ENCODE results near the gene ZNF496.
"Not testable (repeated sequence)": the region's sequence is repeated elsewhere in the genome, so short reads cannot be mapped to it uniquely, and the experiment has no call there.

DNA sequence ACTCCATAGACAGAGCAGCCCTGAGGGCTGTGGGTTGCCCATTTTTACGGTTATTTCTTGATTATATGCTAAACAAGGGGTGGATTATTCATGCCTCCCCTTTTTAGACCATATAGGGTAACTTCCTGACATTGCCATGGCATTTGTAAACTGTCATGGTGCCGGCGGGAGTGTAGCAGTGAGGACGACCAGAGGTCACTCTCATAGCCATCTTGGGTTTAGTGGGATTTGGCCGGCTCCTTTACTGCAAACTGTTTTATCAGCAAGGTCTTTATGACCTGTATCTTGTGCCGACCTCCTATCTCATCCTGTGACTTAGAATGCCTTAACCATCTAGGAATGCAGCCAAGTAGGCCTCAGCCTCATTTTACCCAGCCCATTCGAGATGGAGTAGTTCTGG, 46.0 kb upstream of the ZNF496 start:
- TF ChIP-seq, protein P1, sequence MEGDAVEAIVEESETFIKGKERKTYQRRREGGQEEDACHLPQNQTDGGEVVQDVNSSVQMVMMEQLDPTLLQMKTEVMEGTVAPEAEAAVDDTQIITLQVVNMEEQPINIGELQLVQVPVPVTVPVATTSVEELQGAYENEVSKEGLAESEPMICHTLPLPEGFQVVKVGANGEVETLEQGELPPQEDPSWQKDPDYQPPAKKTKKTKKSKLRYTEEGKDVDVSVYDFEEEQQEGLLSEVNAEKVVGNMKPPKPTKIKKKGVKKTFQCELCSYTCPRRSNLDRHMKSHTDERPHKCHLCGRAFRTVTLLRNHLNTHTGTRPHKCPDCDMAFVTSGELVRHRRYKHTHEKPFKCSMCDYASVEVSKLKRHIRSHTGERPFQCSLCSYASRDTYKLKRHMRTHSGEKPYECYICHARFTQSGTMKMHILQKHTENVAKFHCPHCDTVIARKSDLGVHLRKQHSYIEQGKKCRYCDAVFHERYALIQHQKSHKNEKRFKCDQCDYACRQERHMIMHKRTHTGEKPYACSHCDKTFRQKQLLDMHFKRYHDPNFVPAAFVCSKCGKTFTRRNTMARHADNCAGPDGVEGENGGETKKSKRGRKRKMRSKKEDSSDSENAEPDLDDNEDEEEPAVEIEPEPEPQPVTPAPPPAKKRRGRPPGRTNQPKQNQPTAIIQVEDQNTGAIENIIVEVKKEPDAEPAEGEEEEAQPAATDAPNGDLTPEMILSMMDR (IDR thresholded peaks at IDR 0.05), result not testable (repeated sequence)
- not testable (repeated sequence) for TF ChIP-seq POLR2AphosphoS5, TCF7L2 (IDR thresholded peaks at IDR 0.05; ENCODE audit: low read depth, low read length)
- TF ChIP-seq, protein P2, sequence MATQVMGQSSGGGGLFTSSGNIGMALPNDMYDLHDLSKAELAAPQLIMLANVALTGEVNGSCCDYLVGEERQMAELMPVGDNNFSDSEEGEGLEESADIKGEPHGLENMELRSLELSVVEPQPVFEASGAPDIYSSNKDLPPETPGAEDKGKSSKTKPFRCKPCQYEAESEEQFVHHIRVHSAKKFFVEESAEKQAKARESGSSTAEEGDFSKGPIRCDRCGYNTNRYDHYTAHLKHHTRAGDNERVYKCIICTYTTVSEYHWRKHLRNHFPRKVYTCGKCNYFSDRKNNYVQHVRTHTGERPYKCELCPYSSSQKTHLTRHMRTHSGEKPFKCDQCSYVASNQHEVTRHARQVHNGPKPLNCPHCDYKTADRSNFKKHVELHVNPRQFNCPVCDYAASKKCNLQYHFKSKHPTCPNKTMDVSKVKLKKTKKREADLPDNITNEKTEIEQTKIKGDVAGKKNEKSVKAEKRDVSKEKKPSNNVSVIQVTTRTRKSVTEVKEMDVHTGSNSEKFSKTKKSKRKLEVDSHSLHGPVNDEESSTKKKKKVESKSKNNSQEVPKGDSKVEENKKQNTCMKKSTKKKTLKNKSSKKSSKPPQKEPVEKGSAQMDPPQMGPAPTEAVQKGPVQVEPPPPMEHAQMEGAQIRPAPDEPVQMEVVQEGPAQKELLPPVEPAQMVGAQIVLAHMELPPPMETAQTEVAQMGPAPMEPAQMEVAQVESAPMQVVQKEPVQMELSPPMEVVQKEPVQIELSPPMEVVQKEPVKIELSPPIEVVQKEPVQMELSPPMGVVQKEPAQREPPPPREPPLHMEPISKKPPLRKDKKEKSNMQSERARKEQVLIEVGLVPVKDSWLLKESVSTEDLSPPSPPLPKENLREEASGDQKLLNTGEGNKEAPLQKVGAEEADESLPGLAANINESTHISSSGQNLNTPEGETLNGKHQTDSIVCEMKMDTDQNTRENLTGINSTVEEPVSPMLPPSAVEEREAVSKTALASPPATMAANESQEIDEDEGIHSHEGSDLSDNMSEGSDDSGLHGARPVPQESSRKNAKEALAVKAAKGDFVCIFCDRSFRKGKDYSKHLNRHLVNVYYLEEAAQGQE (IDR thresholded peaks at IDR 0.05; ENCODE audit: insufficient read depth in 1 of 2, low read depth in 2 of 2, low read length in 1 of 2), result not testable (repeated sequence)
